GM12878 (cell line): ENCODE data around the gene TPD52L2. TPM values are rescaled to one million over a fixed set of nuclear protein-coding genes. Genes with fewer than 3 reads are reported as not detected.

ENCODE experiments used
- ATAC-seq: fragments of 200-7000 bp; cut with Tn5 transposase; 3 replicates; pipeline ENCODE4 v1.9.1; 2020; ENCODE audit warnings: mild to moderate bottlenecking, moderate library complexity
- BruUV-seq: library from RNA; stranded (reverse); fragments of 400-500 nt; replicated peaks from 2 replicates; lab custom pipeline; 2021; lab: Mats Ljungman, UMichigan
- CTCF ChIA-PET: fragments of 300-600 bp; sonication (Branson Sonifier 250); formaldehyde crosslinking; extraction: SDS; loops from one replicate; lab custom pipeline; 2021; ENCODE audit warnings: inconsistent platforms; lab: Yijun Ruan, JAX
- POLR2A ChIA-PET: fragments of 350-600 bp; formaldehyde crosslinking; extraction: SDS; loops from one replicate; lab custom pipeline; 2021; ENCODE audit warnings: inconsistent platforms; lab: Charles Lee
- RAD21 ChIA-PET: fragments of 300-600 bp; sonication (Branson Sonifier 250); formaldehyde crosslinking; loops from one replicate; lab custom pipeline; 2023; ENCODE audit warnings: antibody characterized with exemption; ENCODE audit not compliant: unreplicated experiment; lab: Charles Lee
- SMC1A ChIA-PET: fragments of 300-600 bp; sonication (Branson Sonifier 250); formaldehyde crosslinking; loops from one replicate; lab custom pipeline; 2023; ENCODE audit not compliant: unreplicated experiment, uncharacterized antibody; lab: Charles Lee
- DNase-seq: peaks from one replicate; pipeline ENCODE4 v3.0.0-alpha.2; 2011; ENCODE audit warnings: low read depth, low spot score
- FAIRE-seq: peaks from 3 replicates; lab custom pipeline; 2011; peaks lifted over from hg19 to GRCh38; lab: Jason Lieb, UNC
- H2AFZ ChIP-seq: 2 replicates; pipeline ENCODE4 v1.6.0; 2011; ENCODE audit warnings: low read depth, low read length, control low read depth; ENCODE audit not compliant: control insufficient read depth
- H3K27ac ChIP-seq: 2 replicates; pipeline ENCODE4 v1.5.1; 2011; ENCODE audit warnings: control low read depth; ENCODE audit not compliant: control insufficient read depth, insufficient read depth
- H3K27me3 ChIP-seq, 2 experiments: replicated peaks in 1 of 2; 2 replicates each; pipeline versions ENCODE4 v1.6.0 to v1.6.1; 2011; ENCODE audit warnings: low read length in 1 of 2; ENCODE audit not compliant: control insufficient read depth in 2 of 2, insufficient read depth in 2 of 2
- H3K36me3 ChIP-seq, 2 experiments: 2 replicates each; pipeline ENCODE4 v1.5.1; 2011; ENCODE audit warnings: low read length in 1 of 2; ENCODE audit not compliant: control insufficient read depth in 2 of 2, insufficient read depth in 2 of 2
- H3K4me1 ChIP-seq: 2 replicates; pipeline ENCODE4 v1.6.1; 2011; ENCODE audit warnings: mild to moderate bottlenecking, low read length, moderate library complexity, mixed read lengths; ENCODE audit not compliant: control insufficient read depth, insufficient read depth
- H3K4me2 ChIP-seq: 2 replicates; pipeline ENCODE4 v1.6.0; 2011; ENCODE audit warnings: control low read depth; ENCODE audit not compliant: control insufficient read depth, insufficient read depth
- H3K4me3 ChIP-seq: fragments of 200-600 bp; sonication (generic); 2 replicates; pipeline ENCODE4 v1.5.1; 2016
- H3K79me2 ChIP-seq: 2 replicates; pipeline ENCODE4 v1.6.0; 2011; ENCODE audit warnings: low read length; ENCODE audit not compliant: control insufficient read depth, insufficient read depth
- H3K9ac ChIP-seq: 2 replicates; pipeline ENCODE4 v1.8.0; 2011; ENCODE audit warnings: low read length, control low read depth, mixed read lengths; ENCODE audit not compliant: control insufficient read depth, insufficient read depth
- H3K9me3 ChIP-seq: replicated peaks from 3 replicates; pipeline ENCODE4 v1.5.1; 2011; ENCODE audit warnings: mild to moderate bottlenecking, low read length; ENCODE audit not compliant: control insufficient read depth, insufficient read depth
- H4K20me1 ChIP-seq: 2 replicates; pipeline ENCODE4 v1.6.0; 2011; ENCODE audit not compliant: control insufficient read depth, insufficient read depth
- ELK1 ChIP-seq: IDR thresholded peaks from 2 replicates; pipeline ENCODE4 v1.6.1; 2012; ENCODE audit warnings: low read depth, low read length, improper control_type of control experiment
- ETV6 ChIP-seq, 2 experiments: fragments of 450-650 bp in 1 of 2; IDR thresholded peaks in 1 of 2; conservative IDR thresholded peaks in 1 of 2; 2 replicates each; pipeline ENCODE4 v1.6.1; 2014; ENCODE audit warnings: antibody characterized with exemption in 1 of 2, borderline replicate concordance in 1 of 2, low read depth in 1 of 2, mild to moderate bottlenecking in 1 of 2, moderate library complexity in 1 of 2
- HSF1 ChIP-seq: fragments of 150-350 bp; IDR thresholded peaks from 2 replicates; pipeline ENCODE4 v1.6.1; 2014; ENCODE audit warnings: mild to moderate bottlenecking, low read depth, low read length
- MEF2B ChIP-seq: fragments of 450-650 bp; IDR thresholded peaks from 2 replicates; pipeline ENCODE4 v1.6.1; 2018; ENCODE audit warnings: mild to moderate bottlenecking, moderate library complexity; ENCODE audit not compliant: partially characterized antibody, poor library complexity, severe bottlenecking
- TCF12 ChIP-seq: IDR thresholded peaks from 2 replicates; pipeline ENCODE4 v1.6.1; 2011; ENCODE audit warnings: low read depth, mild to moderate bottlenecking, low read length
- ZZZ3 ChIP-seq: IDR thresholded peaks from 2 replicates; pipeline ENCODE4 v1.6.1; 2011; ENCODE audit warnings: low read depth; ENCODE audit not compliant: control insufficient read depth, insufficient read length
- WGBS: methylation state at CpG from one replicate; pipeline ENCODE4 v1.1.6; 2016; ENCODE audit warnings: low lambda C conversion rate; ENCODE audit not compliant: insufficient replicate concordance, insufficient coverage; ENCODE audit errors: missing lambda C conversion rate; 5-methylcytosine and 5-hydroxymethylcytosine counted together
- in situ Hi-C: fragments of 300-500 bp; cut with MboI; formaldehyde crosslinking; loops from 9 replicates; pipeline ENCODE4 v1.14.3; 2018; ENCODE audit warnings: mixed read lengths
- intact Hi-C: fragments of 100-400 bp; cut with micrococcal nuclease; formaldehyde crosslinking; loops from one replicate; pipeline ENCODE4 v1.14.2; 2022; ENCODE audit not compliant: unreplicated experiment
- polyA plus RNA-seq, 11 experiments: library from polyadenylated mRNA; depleted of rRNA in 4 of 11; unstranded in 6 of 11; stranded (reverse) in 5 of 11; fragments of >200 nt; fragmentation: Nextera tagmentation in 4 of 11; fragmentation: Illumina TruSeq in 1 of 11; extraction: Ambion mirVana in 4 of 11; extraction: Trizol in 1 of 11; gene quantifications; 1 replicate in 1 of 11; 2 replicates in 10 of 11; pipeline versions ENCODE4 v1.2.1 to v1.2.3, GENCODE V29; 2011 to 2016; ENCODE audit warnings: inconsistent platforms in 2 of 11, missing spikeins in 2 of 11, low read depth in 1 of 11
- total RNA-seq, 4 experiments: library from RNA; depleted of rRNA in 3 of 4; stranded (reverse); fragments of >200 nt in 3 of 4; fragmentation: Illumina TruSeq in 1 of 4; extraction: Trizol in 1 of 4; gene quantifications; 2 replicates each; pipeline versions ENCODE4 v1.2.1 to v1.2.3, GENCODE V29; 2013 to 2021

The TPD52L2 gene
- total and polyA plus RNA-seq, 10 of the 15 experiments (the other 5 are each of a cell fraction or from before 2014, with no cell fraction given): 1.6 to 71.0 (median 46.3) TPM

DNA sequence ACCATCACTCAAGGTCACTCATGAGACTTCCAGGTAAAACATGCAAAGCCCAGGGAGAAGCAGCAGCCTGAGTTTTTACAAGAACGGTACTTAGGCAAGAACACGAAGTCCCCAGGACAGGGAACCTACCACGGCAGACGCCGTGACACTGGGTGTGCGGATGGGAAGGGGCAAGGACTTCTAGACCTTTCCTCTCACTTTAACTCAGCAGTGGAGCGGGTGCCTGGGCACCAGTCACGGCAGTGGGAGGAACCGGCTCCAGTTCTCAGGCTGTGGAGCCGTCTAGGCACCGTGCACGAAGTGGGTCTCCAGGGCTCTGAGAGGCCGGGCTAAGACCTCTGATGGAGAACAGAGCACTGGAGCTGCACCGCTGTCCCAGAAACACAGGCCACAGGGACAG, 36.5 kb upstream of the TPD52L2 start:
- H3K27ac ChIP-seq: no peak overlapping the region
- CTCF ChIA-PET: no interaction called here
- RAD21 ChIA-PET: no interaction called here
- no peaks in the 10 kb centered on the region for H3K36me3 ChIP-seq
- H3K9me3 ChIP-seq: no peaks in the 10 kb centered on the region
- ATAC-seq (no peak), DNase-seq (no peak), FAIRE-seq (no peak)
- peaks cover 9 to 11% of the 10 kb centered on the region in 2 experiments; a peak in 3 of 4 replicates for H3K27me3 ChIP-seq
- 84% methylated on average over 14 of the region's 14 CpGs for WGBS
- TF ChIP-seq HSF1 (no peak), ZZZ3 (no peak), ELK1 (no peak), TCF12 (no peak), MEF2B (no peak), ETV6 (conservative IDR thresholded peaks at IDR 0.05 in 1 of 2, IDR thresholded peaks at IDR 0.05 in 1 of 2; ENCODE audit: borderline replicate concordance in 1 of 2, low read depth in 1 of 2) (no peak)
- in situ Hi-C loops: no loop called here
- H2AFZ ChIP-seq: no peak overlapping the region
- SMC1A ChIA-PET: interaction anchor here (0.8 kb wide), 1 partner anchor 229 kb away, joined by 3 read pairs; no protein-coding TSS in a partner anchor
- POLR2A ChIA-PET: no interaction called here
- no peak overlapping the region for H3K4me2 ChIP-seq
- intact Hi-C loops: no loop called here
- H3K4me1 ChIP-seq: no peaks in the 10 kb centered on the region; the same call in 1 of the 2 replicates
- H3K79me2 ChIP-seq: no peaks in the 10 kb centered on the region
- H4K20me1 ChIP-seq: peaks cover 7% of the 10 kb centered on the region; the same call in 1 of the 2 replicates
- no TSS peak for BruUV-seq
- H3K4me3 ChIP-seq: no peak overlapping the region
- no peak overlapping the region for H3K9ac ChIP-seq
